AG04450 (cell line): ENCODE data around the gene MYL9. TPM values are rescaled to one million over a fixed set of nuclear protein-coding genes. Genes with fewer than 3 reads are reported as not detected.

Experiments
- CTCF ChIA-PET: fragments of 300-600, 350-600 bp; formaldehyde crosslinking; extraction: SDS; loops from one replicate; lab custom pipeline; 2022; ENCODE audit warnings: antibody characterized with exemption, inconsistent platforms; lab: Charles Lee
- POLR2A ChIA-PET: fragments of 350-600 bp; formaldehyde crosslinking; extraction: SDS; loops from one replicate; lab custom pipeline; 2021; ENCODE audit warnings: antibody characterized with exemption, inconsistent platforms; lab: Yijun Ruan, JAX
- DNase-seq: peaks from one replicate; pipeline ENCODE4 v3.0.0-alpha.2; 2011; ENCODE audit warnings: low read depth, low spot score
- H3K27ac ChIP-seq: one replicate; pipeline ENCODE4 v1.5.1; 2012; ENCODE audit warnings: low read depth, low read length, control low read depth
- H3K27me3 ChIP-seq: one replicate; pipeline ENCODE4 v1.6.0; 2012; ENCODE audit warnings: low read length; ENCODE audit not compliant: control insufficient read depth, insufficient read depth
- H3K4me3 ChIP-seq: 2 replicates; pipeline ENCODE4 v1.5.1; 2011; ENCODE audit warnings: mild to moderate bottlenecking, low read depth, low read length, control low read depth
- H3K9me3 ChIP-seq: 2 replicates; pipeline ENCODE4 v1.5.1; 2012; ENCODE audit warnings: low read length; ENCODE audit not compliant: control insufficient read depth, insufficient read depth
- CTCF ChIP-seq: IDR thresholded peaks from 2 replicates; pipeline ENCODE4 v1.5.1; 2011; ENCODE audit warnings: low read depth, low read length, control low read depth, inconsistent platforms
- polyA plus RNA-seq: library from polyadenylated mRNA; depleted of rRNA; stranded (reverse); fragments of >200 nt; gene quantifications from 2 replicates; pipeline ENCODE4 v1.2.3, GENCODE V29; 2011

Gene MYL9
- polyA plus RNA-seq, 1 experiment: 273 TPM

GRCh38 chr20:36579996-36580545, 38.8 kb downstream of the MYL9 start:
- Histone ChIP-seq H3K9me3 (no peaks in the 10 kb centered on the region), H3K27ac (peak overlapping the region; percentile 21), H3K4me3 (no peak overlapping the region), H3K27me3 (no peaks in the 10 kb centered on the region)
- no peak for DNase-seq
- TF ChIP-seq CTCF: no peak
- ChIA-PET POLR2A (no interaction called here), CTCF (interaction anchor here (1.1 kb wide), 1 partner anchor 18 kb away, joined by 7 read pairs; no protein-coding TSS in a partner anchor)

- ChIA-PET CTCF (no interaction called here), POLR2A (no interaction called here)
- no peaks in the 10 kb centered on the region for H3K9me3 ChIP-seq
- no peaks in the 10 kb centered on the region for H3K27me3 ChIP-seq
- TF ChIP-seq CTCF: no peak
- no peak overlapping the region for H3K4me3 ChIP-seq
- no peak for DNase-seq
- no peak overlapping the region for H3K27ac ChIP-seq
These were observed 41.0 kb downstream of the MYL9 start for GRCh38 chr20:36582322-36582721.

- ChIA-PET POLR2A (no interaction called here), CTCF (no interaction called here)
- Histone ChIP-seq H3K27ac (no peak overlapping the region), H3K27me3 (no peaks in the 10 kb centered on the region), H3K4me3 (no peak overlapping the region), H3K9me3 (no peaks in the 10 kb centered on the region)
- DNase-seq: no peak
- no peak for TF ChIP-seq CTCF
These were observed 41.5 kb downstream of the MYL9 start for GRCh38 chr20:36582821-36583220.

GRCh38 chr20:36584018-36584481, 42.7 kb downstream of the MYL9 start:
- POLR2A ChIA-PET: no interaction called here
- DNase-seq: no peak
- H3K27ac ChIP-seq: no peak overlapping the region
- H3K9me3 ChIP-seq: no peaks in the 10 kb centered on the region
- H3K27me3 ChIP-seq: no peaks in the 10 kb centered on the region
- TF ChIP-seq CTCF: no peak
- CTCF ChIA-PET: no interaction called here
- no peak overlapping the region for H3K4me3 ChIP-seq

GRCh38 chr20:36585410-36586125, 44.2 kb downstream of the MYL9 start:
- H3K27me3 ChIP-seq: no peaks in the 10 kb centered on the region
- no peak overlapping the region for H3K27ac ChIP-seq
- no peak for TF ChIP-seq CTCF
- ChIA-PET POLR2A (interaction anchor here (1.2 kb wide), 1 partner anchor 10 kb away, joined by 3 read pairs; no protein-coding TSS in a partner anchor), CTCF (no interaction called here)
- no peaks in the 10 kb centered on the region for H3K9me3 ChIP-seq
- no peak for DNase-seq
- no peak overlapping the region for H3K4me3 ChIP-seq
